ENCODE data around the gene DEGS2.
A peak's percentile ranks its signal among the peaks of the same experiment; 100 is the strongest.
"Not testable (repeated sequence)": the region's sequence is repeated elsewhere in the genome, so short reads cannot be mapped to it uniquely, and the experiment has no call there.

Gene DEGS2

GRCh38 chr14:100159094-100159864 lies at the start of gene DEGS2:
DEGS2 (minus strand) TSS chr14:100159645; CDS start chr14:100159587, 58 bp downstream.
- DNase-seq = peak; percentile 59

GRCh38 chr14:100208136-100208535 lies 48.7 kb upstream of the DEGS2 start:
- DNase-seq = not testable (repeated sequence)

- DNase-seq = not testable (repeated sequence)
Measured at GRCh38 chr14:100207588-100207987, 48.1 kb upstream of the DEGS2 start.

DNA sequence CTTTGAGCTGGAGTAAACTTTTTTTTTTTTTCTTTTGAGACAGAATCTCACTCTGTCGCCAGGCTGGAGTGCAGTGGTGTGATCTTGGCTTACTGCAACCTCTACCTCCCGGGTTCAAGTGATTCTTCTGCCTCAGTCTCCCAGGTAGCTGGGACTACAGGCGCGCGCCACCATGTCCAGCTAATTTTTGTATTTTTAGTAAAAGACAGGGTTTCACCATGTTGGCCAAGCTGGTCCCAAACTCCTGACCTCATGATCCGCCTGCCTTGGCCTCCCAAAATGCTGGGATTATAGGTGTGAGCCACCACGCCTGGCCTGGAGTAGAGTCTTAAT lies 45.4 kb upstream of the DEGS2 start:
- not testable (repeated sequence) for DNase-seq

DNA sequence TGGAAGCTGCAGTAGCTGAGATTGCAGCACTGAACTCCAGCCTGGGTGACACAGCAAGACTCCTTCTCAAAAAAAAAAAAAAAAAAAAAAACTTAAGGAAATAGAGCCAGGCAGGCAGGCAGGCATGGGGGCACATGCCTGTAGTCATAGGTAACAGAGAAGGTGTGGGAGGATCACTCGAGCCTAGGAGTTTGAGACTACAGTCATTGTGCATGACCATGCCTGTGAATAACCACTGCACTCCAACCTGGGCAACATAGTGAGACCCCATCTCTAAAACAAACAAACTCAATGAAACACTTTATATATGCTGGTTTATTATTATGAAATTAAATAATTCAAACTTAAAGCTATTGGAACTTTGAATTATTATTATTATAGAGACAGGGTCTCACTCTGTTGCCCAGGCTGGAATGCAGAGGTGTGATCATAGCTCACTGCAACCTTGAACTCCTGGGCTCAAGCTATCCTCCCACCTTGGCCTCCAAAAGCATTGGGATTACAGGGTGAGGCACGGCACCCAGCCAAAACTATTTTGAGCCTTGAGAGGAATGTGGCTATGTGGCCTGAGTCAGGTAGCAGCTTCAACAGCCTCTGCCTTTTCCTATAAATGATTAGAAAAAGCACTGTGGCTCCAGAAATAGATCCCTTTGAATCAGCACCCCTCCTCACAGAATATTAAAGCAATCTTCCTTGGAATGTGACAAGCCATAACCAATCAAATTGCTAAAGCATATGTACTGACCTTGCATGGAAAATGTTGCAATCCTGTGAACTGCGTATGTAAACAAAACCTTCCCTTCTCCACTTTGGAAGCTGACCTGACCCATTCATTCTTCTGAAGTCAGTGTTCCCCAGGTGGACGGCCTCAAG lies 44.8 kb upstream of the DEGS2 start:
- DNase-seq = no peak

DNA sequence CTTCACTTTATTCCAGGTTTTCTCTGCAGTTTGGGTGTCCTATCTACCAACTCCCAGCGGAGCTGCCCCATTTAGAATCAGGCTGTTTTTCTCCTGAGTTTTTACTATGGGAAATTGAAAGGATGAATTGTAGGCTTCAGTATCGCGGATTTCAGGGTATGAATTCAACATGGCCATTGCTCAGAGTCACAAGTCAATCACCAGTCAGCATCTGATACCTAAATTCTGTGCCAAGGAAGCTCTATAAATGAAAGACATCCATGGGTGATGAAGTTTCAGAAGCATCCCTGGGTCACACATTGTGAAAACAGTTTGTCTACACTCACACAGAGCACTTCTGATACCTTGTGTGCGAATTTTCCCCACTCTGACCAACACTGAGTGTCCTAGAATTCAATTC lies 43.7 kb upstream of the DEGS2 start:
- DNase-seq = no peak

GRCh38 chr14:100202712-100203111 lies 43.3 kb upstream of the DEGS2 start:
- DNase-seq = no peak

- DNase-seq = no peak
Measured at GRCh38 chr14:100201701-100202100, 42.3 kb upstream of the DEGS2 start.

GRCh38 chr14:100200311-100200710 lies 40.9 kb upstream of the DEGS2 start:
- DNase-seq = no peak

GRCh38 chr14:100199240-100199860 lies 39.9 kb upstream of the DEGS2 start:
- DNase-seq = no peak

GRCh38 chr14:100193417-100194357 lies 34.2 kb upstream of the DEGS2 start:
- DNase-seq = no peak

- peak; percentile 99 for DNase-seq
Measured at GRCh38 chr14:100192672-100193416, 33.4 kb upstream of the DEGS2 start.

DNA sequence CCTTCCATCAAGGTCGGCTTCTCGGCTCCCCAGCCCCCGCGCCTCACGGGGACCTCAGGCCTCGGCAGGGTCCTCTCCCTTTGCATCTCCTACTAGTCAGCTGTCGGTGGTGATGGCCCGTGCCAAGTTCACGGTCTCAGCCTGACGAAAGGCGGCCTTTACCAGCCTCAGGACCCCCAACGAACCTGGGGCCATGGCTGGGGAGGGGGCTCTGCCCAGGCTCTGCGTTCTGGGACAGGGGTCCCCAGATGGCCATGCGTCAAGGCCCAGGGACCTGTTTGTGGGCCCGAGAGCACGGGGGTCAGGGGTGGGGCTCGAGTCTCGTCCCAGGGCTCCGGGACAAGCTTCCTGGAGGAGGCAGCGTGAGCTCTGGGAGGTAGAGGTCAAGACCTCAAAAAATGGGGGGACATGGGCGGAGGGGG lies 32.8 kb upstream of the DEGS2 start:
- DNase-seq = no peak

DNA sequence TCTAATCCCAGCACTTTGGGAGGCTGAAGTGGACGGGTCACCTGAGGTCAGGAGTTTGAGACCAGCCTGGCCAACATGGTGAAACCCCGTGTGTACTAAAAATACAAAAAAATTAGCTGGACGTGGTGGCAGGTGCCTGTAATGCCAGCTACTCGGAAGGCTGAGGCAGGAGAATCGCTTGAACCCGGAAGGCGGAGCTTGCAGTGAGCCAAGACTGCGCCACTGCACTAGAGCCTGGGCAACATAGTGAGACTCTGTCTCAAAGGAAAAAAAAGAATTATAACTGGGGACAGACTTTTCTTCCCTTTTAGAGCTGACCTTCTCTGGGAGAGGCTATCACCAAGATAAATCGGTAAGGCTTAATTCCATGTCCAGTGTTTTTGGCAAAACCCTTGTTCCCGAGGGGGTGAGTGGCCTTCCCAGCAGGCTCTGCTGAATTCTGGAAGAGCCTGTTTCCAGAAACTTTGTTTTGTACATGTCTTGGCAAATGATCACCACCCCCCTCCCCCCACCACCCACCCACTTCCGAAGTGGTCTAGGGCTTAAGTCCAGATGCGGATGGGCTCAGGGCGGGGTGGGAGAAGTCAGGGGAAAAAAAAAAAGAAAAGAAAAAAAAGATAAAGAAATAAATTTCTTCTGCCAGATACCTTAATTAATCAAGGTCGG lies 32.3 kb upstream of the DEGS2 start:
- no peak for DNase-seq

DNA sequence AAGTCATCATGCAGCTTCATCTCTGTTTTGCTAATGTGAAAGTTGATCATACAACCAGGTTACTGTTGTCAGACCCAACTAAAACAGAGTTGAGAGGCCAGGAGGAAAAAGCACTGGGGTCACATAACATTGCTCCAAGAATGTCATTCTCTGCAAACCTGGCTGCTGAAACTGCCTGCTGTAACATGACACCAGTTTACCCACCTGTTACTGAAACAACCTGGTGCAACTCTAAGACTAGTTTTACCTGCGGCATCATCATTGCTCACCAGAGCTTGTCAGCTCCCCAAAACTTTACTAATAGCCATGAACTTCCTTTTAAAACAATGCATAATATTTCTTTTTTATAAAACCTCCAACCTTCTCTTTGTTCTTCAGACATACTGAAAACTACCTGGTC lies 30.7 kb upstream of the DEGS2 start:
- DNase-seq = no peak

- DNase-seq = no peak
Measured at GRCh38 chr14:100188392-100189030, 29.1 kb upstream of the DEGS2 start.

DNA sequence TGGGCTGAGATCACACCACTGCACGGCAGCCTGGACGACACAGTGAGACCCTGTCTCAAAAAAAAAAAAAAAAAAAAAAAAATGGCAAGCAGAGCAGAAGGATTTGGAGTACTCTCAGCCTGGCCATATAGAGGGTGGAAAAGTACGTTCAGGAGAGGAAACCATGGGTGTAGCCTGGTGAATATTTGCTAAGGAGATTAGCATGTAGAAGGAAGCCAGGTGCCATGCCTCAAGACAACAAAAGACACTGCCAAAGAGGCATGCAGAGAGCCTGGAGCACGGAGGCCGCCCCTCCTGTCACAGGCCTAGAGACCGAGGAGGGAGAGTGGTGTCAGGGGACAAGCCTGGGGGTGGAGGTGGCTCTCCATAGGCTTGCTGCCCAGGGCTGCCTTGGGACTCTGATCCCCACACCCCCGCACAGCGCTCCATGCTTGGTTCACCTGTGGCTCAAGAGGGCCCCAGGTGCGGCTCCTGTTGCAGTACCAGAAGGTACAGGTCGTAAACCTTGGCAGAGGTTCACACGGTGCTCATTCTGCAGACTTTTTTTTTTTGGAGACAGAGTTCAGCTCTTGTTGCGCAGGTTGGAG lies 27.9 kb upstream of the DEGS2 start:
- DNase-seq = no peak

GRCh38 chr14:100181876-100182551 lies 22.6 kb upstream of the DEGS2 start:
- not testable (repeated sequence) for DNase-seq

- DNase-seq = not testable (repeated sequence)
Measured at GRCh38 chr14:100180671-100181070, 21.2 kb upstream of the DEGS2 start.

DNA sequence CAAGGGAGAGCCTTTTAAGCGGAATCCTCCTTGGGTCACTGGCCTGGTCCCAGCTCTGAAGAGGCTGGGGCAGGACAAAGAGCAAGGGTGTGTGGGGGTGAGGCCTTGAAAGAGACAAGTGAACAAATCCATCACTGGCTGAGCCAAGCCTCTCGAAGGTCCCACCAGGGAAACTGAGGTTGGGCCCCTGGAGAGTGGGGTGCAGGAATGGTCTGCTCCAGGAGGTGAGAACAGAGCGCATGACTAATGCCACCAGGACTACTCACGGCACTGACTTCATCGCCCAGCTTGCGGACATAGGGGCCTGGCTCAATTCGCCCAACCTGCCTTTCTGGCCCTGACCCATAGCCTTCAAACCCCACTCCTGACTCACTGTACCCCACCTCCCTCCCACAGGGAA lies 19.2 kb upstream of the DEGS2 start:
- DNase-seq = no peak
